K562 (cell line): Measurements from ENCODE around the gene MMP21. TPM values are rescaled to one million over a fixed set of nuclear protein-coding genes. Genes with fewer than 3 reads are reported as not detected.

Experiments used
- ATAC-seq: fragments of 200-7000 bp; cut with Tn5 transposase; 3 replicates; pipeline ENCODE4 v1.9.1; 2020; ENCODE audit warnings: moderate library complexity
- BruUV-seq: library from RNA; stranded (reverse); fragments of 400-500 nt; replicated peaks from 2 replicates; lab custom pipeline; 2021; lab: Mats Ljungman, UMichigan
- CTCF ChIA-PET: fragments of 300-600 bp; formaldehyde crosslinking; extraction: SDS; loops from one replicate; lab custom pipeline; 2021; ENCODE audit warnings: low intra/inter-chr PET ratio; lab: Yijun Ruan, JAX
- POLR2A ChIA-PET: fragments of 300-600, 350-650 bp; sonication (Branson Sonifier 250); formaldehyde crosslinking; extraction: SDS; loops from one replicate; lab custom pipeline; 2021; ENCODE audit warnings: antibody characterized with exemption, inconsistent platforms; lab: Yijun Ruan, JAX
- DNase-seq, 4 experiments: peaks; one replicate each; pipeline versions ENCODE4 v3.0.0 to v3.0.0-alpha.2; 2011 to 2018; ENCODE audit warnings: low spot score in 3 of 4, mixed read lengths in 3 of 4; ENCODE audit errors: extremely low read depth in 1 of 4
- FAIRE-seq: peaks from 2 replicates; lab custom pipeline; 2011; peaks lifted over from hg19 to GRCh38; lab: Jason Lieb, UNC
- H2AFZ ChIP-seq: 2 replicates; pipeline ENCODE4 v1.6.0; 2011; ENCODE audit warnings: low read depth, low read length, control low read depth, inconsistent platforms
- H3K27ac ChIP-seq: fragments of 200-600 bp; 3 replicates; pipeline ENCODE4 v1.8.0; 2011; ENCODE audit warnings: low read depth, mild to moderate bottlenecking, control low read depth, inconsistent platforms, low read length, moderate library complexity, mixed read lengths; ENCODE audit errors: extremely low read depth
- H3K27me3 ChIP-seq, 2 experiments: fragments of 300-600 bp in 1 of 2; 2 replicates in 1 of 2; 3 replicates in 1 of 2; pipeline versions ENCODE4 v1.6.0 to v1.8.0; 2011; ENCODE audit warnings: inconsistent platforms in 2 of 2, low read length in 2 of 2, mild to moderate bottlenecking in 1 of 2, mixed read lengths in 1 of 2, moderate library complexity in 1 of 2; ENCODE audit not compliant: control insufficient read depth in 2 of 2, insufficient read depth in 2 of 2
- H3K36me3 ChIP-seq: fragments of 300-600 bp; 3 replicates; pipeline ENCODE4 v1.8.0; 2011; ENCODE audit warnings: mild to moderate bottlenecking, low read length, inconsistent platforms; ENCODE audit not compliant: control insufficient read depth, insufficient read depth
- H3K4me1 ChIP-seq, 2 experiments: fragments of 200-600 bp in 1 of 2; replicated peaks in 1 of 2; 2 replicates in 1 of 2; 3 replicates in 1 of 2; pipeline versions ENCODE4 v1.5.1 to v1.8.0; 2011; ENCODE audit warnings: inconsistent platforms in 2 of 2, low read length in 2 of 2, mild to moderate bottlenecking in 1 of 2, mixed read lengths in 1 of 2, moderate library complexity in 1 of 2; ENCODE audit not compliant: control insufficient read depth in 2 of 2, insufficient read depth in 2 of 2
- H3K4me2 ChIP-seq: 2 replicates; pipeline ENCODE4 v1.6.1; 2011; ENCODE audit warnings: low read length, control low read depth, inconsistent platforms, mixed read lengths; ENCODE audit not compliant: insufficient read depth
- H3K4me3 ChIP-seq: fragments of 200-600 bp; sonication (generic), shearing (Covaris generic); 2 replicates; pipeline ENCODE4 v1.5.1; 2016; ENCODE audit warnings: control low read depth, inconsistent platforms
- H3K79me2 ChIP-seq: fragments of 200-600 bp; 3 replicates; pipeline ENCODE4 v1.8.0; 2011; ENCODE audit warnings: low read length, inconsistent platforms; ENCODE audit not compliant: control insufficient read depth, insufficient read depth
- H3K9ac ChIP-seq, 2 experiments: 2 replicates each; pipeline versions ENCODE4 v1.6.0 to v1.6.1; 2011; ENCODE audit warnings: low read depth in 2 of 2, low read length in 2 of 2, control low read depth in 1 of 2, inconsistent platforms in 1 of 2, mild to moderate bottlenecking in 1 of 2, mixed read lengths in 1 of 2; ENCODE audit not compliant: insufficient read depth in 1 of 2
- H3K9me1 ChIP-seq: one replicate; pipeline ENCODE4 v1.6.0; 2011; ENCODE audit warnings: inconsistent platforms, mild to moderate bottlenecking, low read length, moderate library complexity; ENCODE audit not compliant: control insufficient read depth, insufficient read depth
- H3K9me3 ChIP-seq: replicated peaks from 2 replicates; pipeline ENCODE4 v1.5.1; 2011; ENCODE audit warnings: low read depth, low read length, inconsistent platforms; ENCODE audit not compliant: control insufficient read depth, insufficient read depth
- H4K20me1 ChIP-seq: replicated peaks from 2 replicates; pipeline ENCODE4 v1.6.1; 2011; ENCODE audit warnings: low read length, inconsistent platforms, mixed read lengths; ENCODE audit not compliant: control insufficient read depth, insufficient read depth
- ARID3A ChIP-seq: IDR thresholded peaks from 2 replicates; pipeline ENCODE4 v1.6.1; 2012; ENCODE audit warnings: low read depth, low read length, improper control_type of control experiment, borderline replicate concordance
- CTBP1 ChIP-seq: fragments of 450-650 bp; IDR thresholded peaks from 2 replicates; pipeline ENCODE4 v1.6.1; 2016; ENCODE audit warnings: borderline replicate concordance
- CTCF ChIP-seq, 3 experiments: IDR thresholded peaks in 2 of 3; conservative IDR thresholded peaks in 1 of 3; 2 replicates each; pipeline ENCODE4 v1.5.1; 2011 to 2012; ENCODE audit warnings: low read length in 3 of 3, mild to moderate bottlenecking in 3 of 3, control low read depth in 2 of 3, improper control_type of control experiment in 1 of 3, inconsistent platforms in 1 of 3, low read depth in 1 of 3, mixed read lengths in 1 of 3, moderate library complexity in 1 of 3; ENCODE audit not compliant: insufficient read depth in 2 of 3
- ETS2 ChIP-seq: IDR thresholded peaks from 2 replicates; pipeline ENCODE4 v1.6.1; 2016; ENCODE audit warnings: borderline replicate concordance, missing genetic modification characterization, mild to moderate bottlenecking, moderate library complexity, missing compliant biosample characterization; ENCODE audit not compliant: poor library complexity, severe bottlenecking
- ID3 ChIP-seq, 2 experiments: fragments of 250-450 bp in 1 of 2; fragments of 450-650 bp in 1 of 2; sonication (Bioruptor Pico) in 1 of 2; IDR thresholded peaks; 2 replicates each; pipeline versions ENCODE4 v1.6.1 to v1.8.0; 2016 to 2021; ENCODE audit warnings: mild to moderate bottlenecking in 2 of 2, moderate library complexity in 2 of 2, missing compliant biosample characterization in 1 of 2, missing genetic modification characterization in 1 of 2
- STAT5A ChIP-seq: IDR thresholded peaks from 2 replicates; pipeline ENCODE4 v1.6.1; 2012; ENCODE audit warnings: low read length, inconsistent platforms, borderline replicate concordance
- ZBTB49 ChIP-seq: sonication (generic); formaldehyde crosslinking; IDR thresholded peaks from 2 replicates; pipeline ENCODE4 v1.8.0; 2022; ENCODE audit warnings: missing genetic modification reagents, mild to moderate bottlenecking, borderline replicate concordance
- ZFX ChIP-seq: sonication (generic); formaldehyde crosslinking; IDR thresholded peaks from 2 replicates; pipeline ENCODE4 v1.8.0; 2022; ENCODE audit warnings: mild to moderate bottlenecking, missing genetic modification reagents, moderate library complexity
- ZNF740 ChIP-seq, 3 experiments: fragments of 200-800 bp in 1 of 3; sonication (Bioruptor generic) in 1 of 3; sonication (generic) in 1 of 3; formaldehyde crosslinking in 1 of 3; IDR thresholded peaks; 2 replicates each; pipeline versions ENCODE4 v1.6.1 to v1.8.0; 2016 to 2022; ENCODE audit warnings: mild to moderate bottlenecking in 2 of 3, missing compliant biosample characterization in 2 of 3, missing genetic modification characterization in 2 of 3, missing genetic modification reagents in 1 of 3
- ZNF778 ChIP-seq: fragments of 450-650 bp; formaldehyde crosslinking; IDR thresholded peaks from 2 replicates; pipeline ENCODE4 v1.4.0; 2020; ENCODE audit warnings: mild to moderate bottlenecking, moderate library complexity
- WGBS: fragments of 100-300 bp; shearing (Covaris generic); methylation state at CpG from one replicate; pipeline ENCODE4 v1.1.6; 2016; ENCODE audit warnings: low coverage, mixed read lengths; ENCODE audit not compliant: insufficient coverage; ENCODE audit errors: missing lambda C conversion rate; 5-methylcytosine and 5-hydroxymethylcytosine counted together
- in situ Hi-C: fragments of 300-500 bp; cut with MboI; formaldehyde crosslinking; loops from 4 replicates; pipeline ENCODE4 v1.15.0; 2018; ENCODE audit warnings: inconsistent platforms, mixed read lengths
- intact Hi-C: fragments of 100-400 bp; cut with micrococcal nuclease; formaldehyde crosslinking; loops from 2 replicates; pipeline ENCODE4 v1.14.2; 2022
- polyA plus RNA-seq, 8 experiments: library from polyadenylated mRNA; depleted of rRNA in 4 of 8; stranded (reverse) in 5 of 8; unstranded in 3 of 8; fragments of >200 nt; fragmentation: Nextera tagmentation in 2 of 8; fragmentation: Illumina TruSeq in 1 of 8; extraction: Ambion mirVana in 2 of 8; extraction: Trizol in 1 of 8; gene quantifications; 2 replicates each; pipeline versions ENCODE4 v1.2.1 to v1.2.3, GENCODE V29; 2011 to 2014; ENCODE audit warnings: inconsistent platforms in 1 of 8, missing spikeins in 1 of 8
- total RNA-seq, 7 experiments: library from RNA; depleted of rRNA in 6 of 7; stranded (reverse); fragments of >200 nt in 6 of 7; fragmentation: Illumina TruSeq in 2 of 7; extraction: Trizol in 2 of 7; gene quantifications; 2 replicates each; pipeline versions ENCODE4 v1.2.1 to v1.2.3, GENCODE V29; 2011 to 2021; ENCODE audit warnings: low replicate concordance in 1 of 7

The MMP21 gene
- total and polyA plus RNA-seq, 9 of the 15 experiments (the other 6 are each of a cell fraction or from before 2014, with no cell fraction given), result not detected

- no peak for DNase-seq
- Histone ChIP-seq H3K9me3 (no peaks in the 10 kb centered on the region), H3K27ac (no peak overlapping the region), H2AFZ (no peak overlapping the region), H3K27me3 (no peaks in the 10 kb centered on the region), H3K4me1 (peaks cover 0 to 13% of the 10 kb centered on the region in 2 experiments; a peak in 2 of 5 replicates), H4K20me1 (no peaks in the 10 kb centered on the region), H3K9me1 (no peaks in the 10 kb centered on the region), H3K4me2 (no peak overlapping the region), H3K79me2 (no peaks in the 10 kb centered on the region), H3K9ac (no peak overlapping the region), H3K4me3 (no peak overlapping the region), H3K36me3 (no peaks in the 10 kb centered on the region)
- TF ChIP-seq ZNF778 (CRISPR knock-in tag), result no peak
- TF ChIP-seq CTBP1, result no peak
- no peak for TF ChIP-seq STAT5A
- TF ChIP-seq ETS2, result no peak
- TF ChIP-seq ZFX (CRISPR knock-in tag), result no peak
- no peak for TF ChIP-seq ID3 (CRISPR knock-in tag; IDR thresholded peaks at IDR 0.05)
- TF ChIP-seq ID3 (tag; IDR thresholded peaks at IDR 0.05), result no peak
- no peak for TF ChIP-seq CTCF (IDR thresholded peaks at IDR 0.05 in 2 of 3, conservative IDR thresholded peaks at IDR 0.05 in 1 of 3; ENCODE audit: insufficient read depth in 2 of 3, low read depth in 1 of 3, low read length in 3 of 3)
- TF ChIP-seq ARID3A, result no peak
- no peak for TF ChIP-seq ZBTB49 (CRISPR knock-in tag)
- no peak for TF ChIP-seq ZNF740 (CRISPR knock-in tag; IDR thresholded peaks at IDR 0.05)
- no peak for TF ChIP-seq ZNF740 (tag; IDR thresholded peaks at IDR 0.05)
- ATAC-seq, result no peak
- ChIA-PET CTCF (no interaction called here), POLR2A (no interaction called here)
- WGBS, result 31% methylated on average over 3 of the region's 11 CpGs
- FAIRE-seq, result no peak
- intact Hi-C loops, result no loop called here
- no TSS peak for BruUV-seq
- in situ Hi-C loops, result no loop called here
Observed at GRCh38 chr10:125772864-125773180, 2.8 kb downstream of the MMP21 start.
